Neural cell (in vitro differentiated cells): ENCODE measurements around the gene ZNF277. TPM values are rescaled to one million over a fixed set of nuclear protein-coding genes. Genes with fewer than 3 reads are reported as not detected.

Experiments
- H2AFZ ChIP-seq: fragments of 200-600, 300-800 bp; sonication (generic), shearing (Covaris generic); 2 replicates; pipeline ENCODE4 v1.6.0; 2014; ENCODE audit warnings: low read depth, mild to moderate bottlenecking, antibody characterized with exemption, low read length, moderate library complexity
- H3F3A ChIP-seq: fragments of 200-600 bp; shearing (Covaris generic); 2 replicates; pipeline ENCODE4 v1.6.1; 2016; ENCODE audit warnings: mild to moderate bottlenecking, moderate library complexity, mixed read lengths, antibody characterized with exemption, low read length; ENCODE audit not compliant: insufficient read depth, poor library complexity, severe bottlenecking
- H3K27ac ChIP-seq: fragments of 200-600, 300-800 bp; sonication (generic), shearing (Covaris generic); 2 replicates; pipeline ENCODE4 v1.5.1; 2014; ENCODE audit warnings: mild to moderate bottlenecking, low read length, moderate library complexity
- H3K27me3 ChIP-seq: fragments of 300-800, 200-600 bp; sonication (generic), shearing (Covaris generic); 2 replicates; pipeline ENCODE4 v1.6.0; 2014; ENCODE audit warnings: mild to moderate bottlenecking, low read depth, low read length, moderate library complexity; ENCODE audit not compliant: insufficient read depth
- H3K36me3 ChIP-seq: fragments of 300-800, 200-600 bp; sonication (generic), shearing (Covaris generic); 2 replicates; pipeline ENCODE4 v1.5.1; 2014; ENCODE audit warnings: mild to moderate bottlenecking, antibody characterized with exemption, low read length, moderate library complexity; ENCODE audit not compliant: insufficient read depth
- H3K4me2 ChIP-seq: fragments of 300-800, 200-600 bp; sonication (generic), shearing (Covaris generic); 2 replicates; pipeline ENCODE4 v1.6.0; 2014; ENCODE audit warnings: mild to moderate bottlenecking, low read length
- H3K4me3 ChIP-seq: fragments of 300-800, 200-600 bp; sonication (generic), shearing (Covaris generic); 2 replicates; pipeline ENCODE4 v1.5.1; 2014; ENCODE audit warnings: mild to moderate bottlenecking, low read length, moderate library complexity
- H3K79me2 ChIP-seq: fragments of 200-600 bp; shearing (Covaris generic); replicated peaks from 2 replicates; pipeline ENCODE4 v1.6.0; 2014; ENCODE audit warnings: mild to moderate bottlenecking, low read length, moderate library complexity; ENCODE audit not compliant: insufficient read depth
- H3K9ac ChIP-seq: fragments of 300-800, 200-600 bp; sonication (generic), shearing (Covaris generic); 2 replicates; pipeline ENCODE4 v1.6.1; 2016; ENCODE audit warnings: mild to moderate bottlenecking, low read length, mixed read lengths
- H3K9me2 ChIP-seq: fragments of 200-600 bp; shearing (Covaris generic); 2 replicates; pipeline ENCODE4 v1.6.1; 2016; ENCODE audit warnings: mild to moderate bottlenecking, low read length, mixed read lengths; ENCODE audit not compliant: insufficient read depth
- H3K9me3 ChIP-seq: fragments of 200-600, 300-800 bp; sonication (generic), shearing (Covaris generic); 2 replicates; pipeline ENCODE4 v1.6.1; 2016; ENCODE audit warnings: mild to moderate bottlenecking, mixed run types, low read length, moderate library complexity, mixed read lengths
- H4K20me1 ChIP-seq: fragments of 200-600 bp; shearing (Covaris generic); 2 replicates; pipeline ENCODE4 v1.6.1; 2016; ENCODE audit warnings: mild to moderate bottlenecking, mixed run types; ENCODE audit not compliant: insufficient read depth
- CTCF ChIP-seq: fragments of 450-650 bp; IDR thresholded peaks from 2 replicates; pipeline ENCODE4 v1.5.1; 2014; ENCODE audit warnings: antibody characterized with exemption, mild to moderate bottlenecking, moderate library complexity; ENCODE audit not compliant: poor library complexity, severe bottlenecking
- EP300 ChIP-seq: fragments of 450-650 bp; conservative IDR thresholded peaks from 2 replicates; pipeline ENCODE4 v1.6.1; 2014; ENCODE audit warnings: antibody characterized with exemption, mild to moderate bottlenecking, moderate library complexity; ENCODE audit not compliant: poor library complexity, severe bottlenecking
- EZH2 ChIP-seq: fragments of 200-600, 300-800 bp; shearing (Covaris generic), sonication (generic); IDR thresholded peaks from 2 replicates; pipeline ENCODE4 v1.6.1; 2014; ENCODE audit warnings: antibody characterized with exemption, low read length, borderline replicate concordance, mild to moderate bottlenecking; ENCODE audit not compliant: insufficient read depth, poor library complexity, severe bottlenecking
- MXI1 ChIP-seq: fragments of 450-650 bp; conservative IDR thresholded peaks from 2 replicates; pipeline ENCODE4 v1.6.1; 2014; ENCODE audit warnings: antibody characterized with exemption, mild to moderate bottlenecking; ENCODE audit not compliant: poor library complexity, severe bottlenecking
- POLR2AphosphoS5 ChIP-seq: IDR thresholded peaks from 2 replicates; pipeline ENCODE4 v1.6.1; 2012
- RAD21 ChIP-seq: fragments of 450-650 bp; conservative IDR thresholded peaks from 2 replicates; pipeline ENCODE4 v1.6.1; 2014; ENCODE audit warnings: antibody characterized with exemption, mild to moderate bottlenecking, moderate library complexity
- REST ChIP-seq: IDR thresholded peaks from 2 replicates; pipeline ENCODE4 v1.6.1; 2012; ENCODE audit warnings: borderline replicate concordance
- SMC3 ChIP-seq: fragments of 450-650 bp; conservative IDR thresholded peaks from 2 replicates; pipeline ENCODE4 v1.6.1; 2014; ENCODE audit warnings: antibody characterized with exemption, mild to moderate bottlenecking, moderate library complexity; ENCODE audit not compliant: poor library complexity
- TAF1 ChIP-seq: IDR thresholded peaks from 2 replicates; pipeline ENCODE4 v1.6.1; 2012; ENCODE audit warnings: low read depth
- polyA plus RNA-seq: library from polyadenylated mRNA; depleted of rRNA; stranded (reverse); fragments of >200 nt; gene quantifications from 2 replicates; pipeline ENCODE4 v1.2.3, GENCODE V29; 2014

Gene ZNF277
- polyA plus RNA-seq, 1 donor from 2014 or later: 30.0 TPM

- no peaks in the 10 kb centered on the region for H3K27me3 ChIP-seq
- H3K9me3 ChIP-seq: no peaks in the 10 kb centered on the region
- H3K27ac ChIP-seq: peak overlapping the region; percentile 82
- no peaks in the 10 kb centered on the region for H3K36me3 ChIP-seq
- H3K4me3 ChIP-seq: peak overlapping the region; percentile 97
- peak overlapping the region; percentile 62 for H3K4me2 ChIP-seq
- H2AFZ ChIP-seq: peak overlapping the region; percentile 66
- TF ChIP-seq POLR2AphosphoS5: peak; percentile 14
- no peak for TF ChIP-seq RAD21
- no peak for TF ChIP-seq EP300
- no peak for TF ChIP-seq EZH2
- TF ChIP-seq CTCF: no peak
- TF ChIP-seq TAF1: no peak
- peak; percentile 4 for TF ChIP-seq REST
- TF ChIP-seq SMC3: no peak
- TF ChIP-seq MXI1: no peak
- peaks cover 72% of the 10 kb centered on the region for H3K79me2 ChIP-seq
- H3K9me2 ChIP-seq: no peaks in the 10 kb centered on the region
- peak overlapping the region; percentile 79 for H3K9ac ChIP-seq
- H4K20me1 ChIP-seq: no peaks in the 10 kb centered on the region
- H3F3A ChIP-seq: no peaks in the 10 kb centered on the region
Measured at GRCh38 chr7:112204499-112205342, 1.8 kb upstream of the ZNF277 start.

GRCh38 chr7:112205343-112206237 lies 905 bp upstream of the ZNF277 start:
- Histone ChIP-seq H3K9ac (peak overlapping the region; percentile 79), H4K20me1 (no peaks in the 10 kb centered on the region), H3K4me2 (no peak overlapping the region), H3K27me3 (no peaks in the 10 kb centered on the region), H3K9me3 (no peaks in the 10 kb centered on the region), H3K79me2 (peaks cover 63% of the 10 kb centered on the region), H3K36me3 (no peaks in the 10 kb centered on the region), H2AFZ (peak overlapping the region; percentile 66), H3K9me2 (no peaks in the 10 kb centered on the region), H3K4me3 (peak overlapping the region; percentile 97), H3F3A (no peaks in the 10 kb centered on the region), H3K27ac (peak overlapping the region; percentile 82)
- TF ChIP-seq TAF1 (peak; percentile 51), CTCF (no peak), MXI1 (peak; percentile 99), REST (peak; percentile 72), RAD21 (no peak), SMC3 (peak; percentile 55)
